Bronchial epithelial cell (primary cell): ENCODE results near the gene KRTAP10-8. TPM values are rescaled to one million over a fixed set of nuclear protein-coding genes. Genes with fewer than 3 reads are reported as not detected.
"Not testable (repeated sequence)": the region's sequence is repeated elsewhere in the genome, so short reads cannot be mapped to it uniquely, and the experiment has no call there.

ENCODE experiments used
- DNase-seq: peaks from one replicate; pipeline ENCODE4 v3.0.0-alpha.2; 2010; ENCODE audit warnings: low read depth
- FAIRE-seq: peaks from 2 replicates; lab custom pipeline; 2011; peaks lifted over from hg19 to GRCh38; lab: Jason Lieb, UNC
- H3K27me3 ChIP-seq: 2 replicates; pipeline ENCODE4 v1.5.1; 2011; ENCODE audit warnings: low read length; ENCODE audit not compliant: control insufficient read depth, insufficient read depth
- H3K36me3 ChIP-seq: 2 replicates; pipeline ENCODE4 v1.5.1; 2011; ENCODE audit warnings: low read length; ENCODE audit not compliant: control insufficient read depth, insufficient read depth
- H3K4me3 ChIP-seq: 2 replicates; pipeline ENCODE4 v1.5.1; 2011; ENCODE audit warnings: mild to moderate bottlenecking, low read depth, low read length, control low read depth
- CTCF ChIP-seq: IDR thresholded peaks from 2 replicates; pipeline ENCODE4 v1.5.1; 2011; ENCODE audit warnings: mild to moderate bottlenecking, moderate library complexity, low read length, control low read depth, inconsistent platforms; ENCODE audit not compliant: insufficient read depth, severe bottlenecking
- total RNA-seq: library from RNA; depleted of rRNA; stranded (reverse); fragments of >200 nt; gene quantifications from 2 replicates; pipeline ENCODE4 v1.2.1, GENCODE V29; 2014

KRTAP10-8 gene
- total RNA-seq, 1 donor from 2014 or later, result not detected

DNA sequence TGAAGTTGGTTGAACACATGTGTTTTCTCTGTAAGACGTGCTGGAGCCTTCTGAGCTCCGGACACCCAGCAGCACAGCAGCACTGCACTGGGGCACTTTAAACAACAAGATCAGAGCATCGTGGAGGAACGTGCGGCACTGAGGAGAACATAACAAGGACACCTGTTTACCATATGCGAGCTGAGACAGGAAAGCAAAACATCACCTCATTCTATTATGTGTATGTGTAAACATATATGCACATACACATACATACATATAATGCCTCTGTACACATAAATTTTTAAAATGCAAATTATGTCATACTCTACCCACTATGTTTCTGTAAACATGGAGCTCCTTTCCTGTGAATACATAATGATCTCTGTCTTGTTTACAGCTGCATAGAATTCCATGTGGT is 16.4 kb upstream of the KRTAP10-8 start:
- H3K27me3 ChIP-seq, result no peaks in the 10 kb centered on the region
- no peak overlapping the region for H3K4me3 ChIP-seq
- FAIRE-seq (no peak), DNase-seq (no peak)
- TF ChIP-seq CTCF, result no peak
- H3K36me3 ChIP-seq, result no peaks in the 10 kb centered on the region

DNA sequence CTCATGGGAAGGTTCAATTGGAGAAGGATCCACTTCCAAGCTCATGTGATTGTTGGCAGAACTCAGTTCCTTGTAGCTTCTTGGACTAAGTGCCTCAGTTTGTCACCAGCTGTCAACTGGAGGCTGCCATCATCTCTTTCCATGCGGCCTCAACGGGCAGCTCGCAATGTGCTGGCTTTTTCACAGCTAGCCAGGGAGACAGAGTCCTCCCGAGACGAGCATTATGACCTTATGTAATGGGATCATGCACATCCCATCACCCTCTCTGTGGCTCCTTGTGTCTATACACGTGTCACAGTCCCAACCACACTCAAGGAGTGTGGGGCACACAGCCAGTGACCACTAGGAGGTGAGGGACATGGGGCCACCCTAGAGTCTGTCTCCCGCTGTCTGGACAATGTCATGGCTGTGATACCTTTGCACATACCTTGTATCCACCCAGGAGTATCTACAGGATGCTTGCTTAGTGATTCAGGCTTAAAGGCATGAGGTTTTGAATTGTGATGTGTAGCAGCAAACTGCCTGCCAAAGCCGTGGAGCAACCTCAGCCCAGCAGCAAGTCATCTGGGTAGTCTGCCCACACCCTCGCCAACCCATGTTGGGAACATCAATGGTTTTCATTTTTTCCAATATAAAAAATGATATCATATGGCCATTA is 15.7 kb upstream of the KRTAP10-8 start:
- TF ChIP-seq CTCF, result no peak
- peak; percentile 25 for DNase-seq
- no peak for FAIRE-seq

GRCh38 chr21:44598061-44598460 is 13.8 kb upstream of the KRTAP10-8 start:
- DNase-seq, result no peak
- no peak for FAIRE-seq
- H3K4me3 ChIP-seq, result no peak overlapping the region
- no peaks in the 10 kb centered on the region for H3K27me3 ChIP-seq
- TF ChIP-seq CTCF, result no peak
- H3K36me3 ChIP-seq, result no peaks in the 10 kb centered on the region

More for the DNA sequence above, 15.7 kb upstream of the KRTAP10-8 start:
- no peaks in the 10 kb centered on the region for H3K27me3 ChIP-seq
- no peak overlapping the region for H3K4me3 ChIP-seq
- no peaks in the 10 kb centered on the region for H3K36me3 ChIP-seq

GRCh38 chr21:44599264-44600029 is 12.4 kb upstream of the KRTAP10-8 start:
- H3K4me3 ChIP-seq, result no peak overlapping the region
- no peaks in the 10 kb centered on the region for H3K36me3 ChIP-seq
- DNase-seq (no peak), FAIRE-seq (no peak)
- no peaks in the 10 kb centered on the region for H3K27me3 ChIP-seq
- TF ChIP-seq CTCF, result no peak

DNA sequence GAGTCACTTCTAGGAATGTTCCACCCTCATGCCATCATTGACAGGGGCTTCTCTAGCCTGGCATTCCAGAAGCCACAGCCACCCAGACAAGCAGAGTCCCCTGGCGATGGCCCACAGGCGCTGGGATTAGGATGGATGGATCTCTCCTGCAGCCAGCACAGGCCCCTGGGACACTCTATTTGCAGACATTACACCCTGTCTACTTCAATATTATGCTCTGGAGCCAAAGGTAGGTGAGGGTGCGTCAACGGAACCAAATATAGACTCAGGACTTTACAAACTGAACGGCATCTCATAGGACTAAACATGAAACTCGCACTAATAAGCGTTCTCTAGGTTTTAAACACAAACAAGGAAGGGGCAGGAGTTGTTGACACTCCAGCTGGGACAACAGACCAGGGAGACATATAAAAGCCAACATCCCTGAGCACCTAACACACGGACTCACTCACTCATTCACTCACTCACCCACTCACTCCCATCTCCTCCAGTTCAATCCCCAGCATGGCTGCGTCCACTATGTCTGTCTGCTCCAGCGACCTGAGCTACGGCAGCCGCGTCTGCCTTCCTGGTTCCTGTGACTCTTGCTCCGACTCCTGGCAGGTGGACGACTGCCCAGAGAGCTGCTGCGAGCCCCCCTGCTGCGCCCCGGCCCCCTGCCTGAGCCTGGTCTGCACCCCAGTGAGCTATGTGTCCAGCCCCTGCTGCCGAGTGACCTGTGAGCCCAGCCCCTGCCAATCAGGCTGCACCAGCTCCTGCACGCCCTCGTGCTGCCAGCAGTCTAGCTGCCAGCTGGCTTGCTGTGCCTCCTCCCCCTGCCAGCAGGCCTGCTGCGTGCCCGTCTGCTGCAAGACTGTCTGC is 11.5 kb upstream of the KRTAP10-8 start, which contains the start of gene KRTAP10-7:
KRTAP10-7 (plus strand) TSS at position 480 of the 861 bp plus-strand sequence; CDS start at position 505, 25 bp downstream.
- not testable (repeated sequence) for FAIRE-seq, DNase-seq, H3K27me3 ChIP-seq

DNA sequence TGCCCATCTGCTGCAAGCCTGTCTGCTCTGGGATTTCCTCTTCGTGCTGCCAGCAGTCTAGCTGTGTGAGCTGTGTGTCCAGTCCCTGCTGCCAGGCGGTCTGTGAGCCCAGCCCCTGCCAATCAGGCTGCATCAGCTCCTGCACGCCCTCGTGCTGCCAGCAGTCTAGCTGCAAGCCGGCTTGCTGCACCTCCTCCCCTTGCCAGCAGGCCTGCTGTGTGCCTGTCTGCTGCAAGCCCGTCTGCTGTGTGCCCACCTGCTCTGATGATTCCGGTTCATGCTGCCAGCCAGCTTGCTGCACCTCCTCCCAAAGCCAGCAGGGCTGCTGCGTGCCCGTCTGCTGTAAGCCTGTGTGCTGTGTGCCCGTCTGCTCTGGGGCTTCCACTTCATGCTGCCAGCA is 10.8 kb upstream of the KRTAP10-8 start:
- H3K4me3 ChIP-seq, FAIRE-seq, H3K36me3 ChIP-seq, H3K27me3 ChIP-seq, DNase-seq: not testable (repeated sequence)

More for the DNA sequence above, 11.5 kb upstream of the KRTAP10-8 start, which contains the start of gene KRTAP10-7:
- H3K4me3 ChIP-seq, H3K36me3 ChIP-seq: not testable (repeated sequence)
